K562 (cell line): ENCODE results near the gene USH1G. TPM values are rescaled to one million over a fixed set of nuclear protein-coding genes. Genes with fewer than 3 reads are reported as not detected.

ENCODE experiments used
- ARHGAP35 ChIP-seq: fragments of 450-650 bp; IDR thresholded peaks from 2 replicates; pipeline ENCODE4 v1.6.1; 2018; ENCODE audit not compliant: partially characterized antibody
- CAMTA2 ChIP-seq: fragments of 250-450 bp; sonication (Bioruptor Pico); conservative IDR thresholded peaks from 2 replicates; pipeline ENCODE4 v1.5.1; 2022
- CTBP1 ChIP-seq: fragments of 450-650 bp; IDR thresholded peaks from 2 replicates; pipeline ENCODE4 v1.6.1; 2016; ENCODE audit warnings: borderline replicate concordance
- CXXC5 ChIP-seq: fragments of 250-450 bp; sonication (Bioruptor Pico); IDR thresholded peaks from 2 replicates; pipeline ENCODE4 v1.8.0; 2022; ENCODE audit warnings: inconsistent platforms, mild to moderate bottlenecking, moderate library complexity
- E4F1 ChIP-seq: fragments of 250-450 bp; sonication (Bioruptor Pico); IDR thresholded peaks from 2 replicates; pipeline ENCODE4 v1.5.0; 2021; ENCODE audit warnings: mild to moderate bottlenecking, borderline replicate concordance
- ELF2 ChIP-seq: fragments of 250-450 bp; sonication (Bioruptor Pico); IDR thresholded peaks from 2 replicates; pipeline ENCODE4 v1.5.0; 2021; ENCODE audit warnings: mild to moderate bottlenecking
- ETV5 ChIP-seq: sonication (generic); formaldehyde crosslinking; IDR thresholded peaks from 2 replicates; pipeline ENCODE4 v1.4.0; 2020; ENCODE audit warnings: low read depth, mild to moderate bottlenecking, missing genetic modification reagents
- FOXA3 ChIP-seq, 2 experiments: fragments of 450-650 bp in 1 of 2; sonication (generic) in 1 of 2; formaldehyde crosslinking; IDR thresholded peaks in 1 of 2; conservative IDR thresholded peaks in 1 of 2; 2 replicates each; pipeline versions ENCODE4 v1.4.0 to v1.8.0; 2020 to 2022; ENCODE audit warnings: mild to moderate bottlenecking in 2 of 2, missing genetic modification reagents in 1 of 2
- MAZ ChIP-seq, 2 experiments: fragments of 450-650 bp in 1 of 2; sonication (generic) in 1 of 2; formaldehyde crosslinking; IDR thresholded peaks in 1 of 2; conservative IDR thresholded peaks in 1 of 2; 2 replicates each; pipeline versions ENCODE4 v1.4.0 to v1.5.0; 2020; ENCODE audit warnings: mild to moderate bottlenecking in 1 of 2, missing genetic modification reagents in 1 of 2
- MED1 ChIP-seq: sonication (generic); formaldehyde crosslinking; IDR thresholded peaks from 2 replicates; pipeline ENCODE4 v1.8.1; 2023; ENCODE audit warnings: missing genetic modification reagents, borderline replicate concordance
- OTX1 ChIP-seq: fragments of 450-650 bp; formaldehyde crosslinking; IDR thresholded peaks from 2 replicates; pipeline ENCODE4 v1.4.0; 2022; ENCODE audit warnings: mild to moderate bottlenecking
- RB1 ChIP-seq: fragments of 450-650 bp; IDR thresholded peaks from 2 replicates; pipeline ENCODE4 v1.6.1; 2017; ENCODE audit warnings: low read depth, mild to moderate bottlenecking
- RNF219 ChIP-seq: fragments of 250-450 bp; sonication (Bioruptor Pico); IDR thresholded peaks from 2 replicates; pipeline ENCODE4 v1.5.0; 2022; ENCODE audit warnings: mild to moderate bottlenecking
- ZNF280A ChIP-seq: fragments of 450-650 bp; IDR thresholded peaks from 2 replicates; pipeline ENCODE4 v1.6.1; 2018; ENCODE audit warnings: mild to moderate bottlenecking, low read depth; ENCODE audit not compliant: partially characterized antibody
- polyA plus RNA-seq, 8 experiments: library from polyadenylated mRNA; depleted of rRNA in 4 of 8; stranded (reverse) in 5 of 8; unstranded in 3 of 8; fragments of >200 nt; fragmentation: Nextera tagmentation in 2 of 8; fragmentation: Illumina TruSeq in 1 of 8; extraction: Ambion mirVana in 2 of 8; extraction: Trizol in 1 of 8; gene quantifications; 2 replicates each; pipeline versions ENCODE4 v1.2.1 to v1.2.3, GENCODE V29; 2011 to 2014; ENCODE audit warnings: inconsistent platforms in 1 of 8, missing spikeins in 1 of 8
- total RNA-seq, 7 experiments: library from RNA; depleted of rRNA in 6 of 7; stranded (reverse); fragments of >200 nt in 6 of 7; fragmentation: Illumina TruSeq in 2 of 7; extraction: Trizol in 2 of 7; gene quantifications; 2 replicates each; pipeline versions ENCODE4 v1.2.1 to v1.2.3, GENCODE V29; 2011 to 2021; ENCODE audit warnings: low replicate concordance in 1 of 7
- TF ChIP-seq, protein P1 (sequence below): fragments of 450-650 bp; IDR thresholded peaks from 2 replicates; pipeline ENCODE4 v1.7.1; 2018; ENCODE audit warnings: mild to moderate bottlenecking, low read depth; ENCODE audit not compliant: partially characterized antibody
- TF ChIP-seq, protein P2 (sequence below): fragments of 450-650 bp; IDR thresholded peaks from 2 replicates; pipeline ENCODE4 v1.6.1; 2016

Gene USH1G
- total and polyA plus RNA-seq, 9 of the 15 experiments (the other 6 are each of a cell fraction or from before 2014, with no cell fraction given), result 0.22 to 1.00 (median 0.64) TPM; not detected in 2

- TF ChIP-seq CAMTA2 (CRISPR knock-in tag) (no peak; the same call in 1 of the 2 replicates), ARHGAP35 (no peak), CXXC5 (peak; percentile 1; the same call in 1 of the 2 replicates), CTBP1 (peak; percentile 28; the same call in 1 of the 2 replicates), ZNF280A (no peak), FOXA3 (CRISPR knock-in tag; conservative IDR thresholded peaks at IDR 0.05 in 1 of 2, IDR thresholded peaks at IDR 0.05 in 1 of 2) (no peak), OTX1 (CRISPR knock-in tag) (peak; percentile 40; the same call in 1 of the 2 replicates), MED1 (CRISPR knock-in tag) (0 out of 2 replicates have a peak, but pooled peaks have one; percentile 22), RB1 (peak; percentile 21; the same call in 1 of the 2 replicates), RNF219 (CRISPR knock-in tag) (no peak), MAZ (CRISPR knock-in tag; conservative IDR thresholded peaks at IDR 0.05 in 1 of 2, IDR thresholded peaks at IDR 0.05 in 1 of 2) (peak in 1 of 2 experiments; percentile 55; a peak in 1 of 4 replicates), E4F1 (CRISPR knock-in tag) (no peak), ETV5 (peak; percentile 62; the same call in 1 of the 2 replicates), ELF2 (CRISPR knock-in tag) (no peak)
- TF ChIP-seq, protein P1, sequence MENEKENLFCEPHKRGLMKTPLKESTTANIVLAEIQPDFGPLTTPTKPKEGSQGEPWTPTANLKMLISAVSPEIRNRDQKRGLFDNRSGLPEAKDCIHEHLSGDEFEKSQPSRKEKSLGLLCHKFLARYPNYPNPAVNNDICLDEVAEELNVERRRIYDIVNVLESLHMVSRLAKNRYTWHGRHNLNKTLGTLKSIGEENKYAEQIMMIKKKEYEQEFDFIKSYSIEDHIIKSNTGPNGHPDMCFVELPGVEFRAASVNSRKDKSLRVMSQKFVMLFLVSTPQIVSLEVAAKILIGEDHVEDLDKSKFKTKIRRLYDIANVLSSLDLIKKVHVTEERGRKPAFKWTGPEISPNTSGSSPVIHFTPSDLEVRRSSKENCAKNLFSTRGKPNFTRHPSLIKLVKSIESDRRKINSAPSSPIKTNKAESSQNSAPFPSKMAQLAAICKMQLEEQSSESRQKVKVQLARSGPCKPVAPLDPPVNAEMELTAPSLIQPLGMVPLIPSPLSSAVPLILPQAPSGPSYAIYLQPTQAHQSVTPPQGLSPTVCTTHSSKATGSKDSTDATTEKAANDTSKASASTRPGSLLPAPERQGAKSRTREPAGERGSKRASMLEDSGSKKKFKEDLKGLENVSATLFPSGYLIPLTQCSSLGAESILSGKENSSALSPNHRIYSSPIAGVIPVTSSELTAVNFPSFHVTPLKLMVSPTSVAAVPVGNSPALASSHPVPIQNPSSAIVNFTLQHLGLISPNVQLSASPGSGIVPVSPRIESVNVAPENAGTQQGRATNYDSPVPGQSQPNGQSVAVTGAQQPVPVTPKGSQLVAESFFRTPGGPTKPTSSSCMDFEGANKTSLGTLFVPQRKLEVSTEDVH, result no peak
- TF ChIP-seq, protein P2, sequence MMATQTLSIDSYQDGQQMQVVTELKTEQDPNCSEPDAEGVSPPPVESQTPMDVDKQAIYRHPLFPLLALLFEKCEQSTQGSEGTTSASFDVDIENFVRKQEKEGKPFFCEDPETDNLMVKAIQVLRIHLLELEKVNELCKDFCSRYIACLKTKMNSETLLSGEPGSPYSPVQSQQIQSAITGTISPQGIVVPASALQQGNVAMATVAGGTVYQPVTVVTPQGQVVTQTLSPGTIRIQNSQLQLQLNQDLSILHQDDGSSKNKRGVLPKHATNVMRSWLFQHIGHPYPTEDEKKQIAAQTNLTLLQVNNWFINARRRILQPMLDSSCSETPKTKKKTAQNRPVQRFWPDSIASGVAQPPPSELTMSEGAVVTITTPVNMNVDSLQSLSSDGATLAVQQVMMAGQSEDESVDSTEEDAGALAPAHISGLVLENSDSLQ, result 0 out of 2 replicates have a peak, but pooled peaks have one; percentile 15
These were observed 50.6 kb downstream of the USH1G start, which contains the start of gene FDXR (continued) for GRCh38 chr17:74872313-74873036.
